ENCODE data around the gene MPRIP.
"Not testable (repeated sequence)": the region's sequence is repeated elsewhere in the genome, so short reads cannot be mapped to it uniquely, and the experiment has no call there.

Gene MPRIP

DNA sequence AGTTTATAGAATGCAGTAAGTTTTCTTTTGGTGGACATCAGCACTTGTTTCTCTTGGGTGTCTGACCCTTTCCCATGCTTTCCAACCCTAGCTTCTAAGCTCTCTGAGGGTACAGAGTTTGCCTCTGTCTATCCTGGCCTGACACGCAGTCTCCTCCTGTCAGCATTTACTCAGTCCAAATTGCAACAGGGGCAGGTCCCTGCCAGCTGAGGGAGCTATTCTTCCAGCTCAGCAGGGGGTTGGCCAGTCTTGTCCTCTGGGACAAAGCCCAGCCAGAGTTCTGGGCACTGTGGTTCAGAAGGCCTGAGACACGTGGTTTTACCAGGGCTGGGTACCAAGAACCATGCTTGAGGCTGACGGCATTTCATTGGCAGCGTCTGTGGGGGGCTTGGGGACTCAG is 32.3 kb upstream of the MPRIP start:
- not testable (repeated sequence) for H3K27me3 Mint-ChIP-seq (ENCODE audit: low read depth, poor library complexity); H3K4me1 Mint-ChIP-seq; H3K4me3 Mint-ChIP-seq; H3K27ac Mint-ChIP-seq; DNase-seq; H3K36me3 Mint-ChIP-seq (ENCODE audit: low read depth); H3K9me3 Mint-ChIP-seq

- H3K9me3 Mint-ChIP-seq; H3K36me3 Mint-ChIP-seq (ENCODE audit: low read depth); H3K27ac Mint-ChIP-seq; DNase-seq; H3K27me3 Mint-ChIP-seq (ENCODE audit: low read depth, poor library complexity); H3K4me3 Mint-ChIP-seq: not testable (repeated sequence)
- H3K4me1 Mint-ChIP-seq, result peaks cover 16% of the 10 kb centered on the region
Measured at GRCh38 chr17:17010545-17011034, 31.7 kb upstream of the MPRIP start.

- DNase-seq, result not testable (repeated sequence)
Measured at GRCh38 chr17:17011043-17011907, 31.0 kb upstream of the MPRIP start.

DNA sequence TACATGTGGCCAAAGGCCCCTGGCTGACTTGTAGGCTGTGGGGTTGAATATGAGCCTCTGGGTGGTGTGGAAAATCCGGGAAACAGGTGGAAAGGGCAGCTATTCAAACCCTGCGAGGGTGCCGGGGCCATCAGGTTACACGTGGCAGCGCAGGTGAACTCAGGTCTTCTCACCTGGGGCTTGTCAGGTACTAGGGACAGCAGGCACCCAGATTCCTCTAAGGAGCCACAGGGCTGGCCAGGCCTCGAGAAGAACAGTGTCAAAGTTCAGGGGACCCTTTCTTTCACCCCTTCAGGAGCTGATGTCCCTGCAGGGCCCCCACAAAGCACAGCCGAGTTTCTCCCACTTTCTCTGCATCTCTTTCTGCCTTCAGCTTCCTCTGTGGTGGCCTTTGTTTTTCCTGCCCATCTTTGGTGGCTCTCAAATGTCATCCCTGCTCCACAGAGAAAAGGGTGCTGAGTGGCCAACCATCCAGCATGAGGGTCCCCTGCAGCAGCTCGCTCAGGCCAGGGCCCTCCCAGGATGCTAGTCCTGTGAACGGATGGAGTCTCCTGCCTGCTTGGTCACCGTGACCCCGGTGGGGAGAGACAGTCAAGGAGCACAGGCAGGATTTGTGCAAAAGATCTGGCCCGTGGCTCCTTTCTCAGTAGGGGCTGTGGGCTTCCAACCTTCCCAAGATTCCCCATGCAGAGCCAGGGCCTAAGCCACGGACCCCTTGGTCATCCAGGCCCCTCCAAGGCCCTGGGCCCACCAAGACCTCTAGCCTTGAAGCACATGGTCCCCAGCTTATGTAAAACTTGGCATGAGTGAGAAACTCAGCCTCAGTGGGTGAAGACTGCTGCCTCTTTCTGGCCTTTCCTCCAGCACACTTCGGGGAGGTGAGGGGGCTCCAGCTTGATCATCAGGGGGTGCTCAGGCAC is 28.2 kb upstream of the MPRIP start:
- not testable (repeated sequence) for DNase-seq; H3K27me3 Mint-ChIP-seq (ENCODE audit: low read depth, poor library complexity); H3K27ac Mint-ChIP-seq; H3K9me3 Mint-ChIP-seq; H3K36me3 Mint-ChIP-seq (ENCODE audit: low read depth); H3K4me3 Mint-ChIP-seq
- H3K4me1 Mint-ChIP-seq, result peaks cover 18% of the 10 kb centered on the region

More at GRCh38 chr17:17011043-17011907, 31.0 kb upstream of the MPRIP start:
- H3K9me3 Mint-ChIP-seq; H3K36me3 Mint-ChIP-seq (ENCODE audit: low read depth); H3K4me3 Mint-ChIP-seq; H3K27me3 Mint-ChIP-seq (ENCODE audit: low read depth, poor library complexity); H3K27ac Mint-ChIP-seq: not testable (repeated sequence)
- H3K4me1 Mint-ChIP-seq, result peaks cover 18% of the 10 kb centered on the region

DNA sequence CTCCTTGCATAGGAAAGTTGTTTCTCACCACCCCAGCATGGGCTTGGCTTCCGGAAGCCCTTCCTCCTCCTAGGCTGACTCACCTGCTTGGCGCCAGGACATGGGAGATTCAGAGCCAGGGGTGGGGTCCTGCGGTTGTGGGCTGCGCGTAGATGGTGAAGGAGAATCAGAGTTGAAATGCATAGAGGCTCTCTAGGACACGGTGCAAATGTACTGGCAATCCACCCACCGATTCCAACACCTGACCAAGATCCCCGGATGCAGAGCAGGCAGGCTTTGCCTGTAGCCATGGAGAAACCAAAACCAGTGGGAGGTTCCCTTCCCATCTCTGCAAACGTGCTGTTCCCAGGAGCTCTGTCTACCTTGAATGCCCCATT is 27.5 kb upstream of the MPRIP start:
- H3K27me3 Mint-ChIP-seq (ENCODE audit: low read depth, poor library complexity); H3K36me3 Mint-ChIP-seq (ENCODE audit: low read depth); H3K4me3 Mint-ChIP-seq; DNase-seq; H3K27ac Mint-ChIP-seq; H3K9me3 Mint-ChIP-seq: not testable (repeated sequence)
- peaks cover 15% of the 10 kb centered on the region for H3K4me1 Mint-ChIP-seq

DNA sequence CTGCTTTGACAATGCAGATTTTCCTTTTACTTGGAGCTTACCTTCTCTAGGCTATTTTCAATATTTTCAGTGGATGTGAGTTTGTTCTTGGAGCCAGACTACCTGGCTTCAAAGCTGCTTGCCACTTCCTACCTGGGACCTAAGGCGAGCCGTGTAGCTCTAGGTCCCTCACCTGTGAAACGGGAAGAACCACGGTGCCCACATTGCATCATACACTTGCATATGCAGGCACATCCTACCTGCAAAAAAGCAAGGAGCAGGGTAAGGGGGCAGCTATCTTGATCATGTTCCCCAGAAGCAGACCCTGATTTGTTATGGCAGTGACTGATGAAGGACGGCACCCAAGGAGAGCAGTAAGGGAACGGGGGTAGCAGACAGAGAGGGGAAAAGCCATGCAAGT is 27.0 kb upstream of the MPRIP start:
- H3K27me3 Mint-ChIP-seq (ENCODE audit: low read depth, poor library complexity), result peaks cover 4% of the 10 kb centered on the region
- no peaks in the 10 kb centered on the region for H3K36me3 Mint-ChIP-seq (ENCODE audit: low read depth)
- TF ChIP-seq CTCF (IDR thresholded peaks at IDR 0.05), result no peak
- H3K9me3 Mint-ChIP-seq, result no peaks in the 10 kb centered on the region
- DNase-seq, result no peak
- no peak overlapping the region for H3K27ac Mint-ChIP-seq
- peaks cover 17% of the 10 kb centered on the region for H3K4me1 Mint-ChIP-seq
- no peak overlapping the region for H3K4me3 Mint-ChIP-seq

DNA sequence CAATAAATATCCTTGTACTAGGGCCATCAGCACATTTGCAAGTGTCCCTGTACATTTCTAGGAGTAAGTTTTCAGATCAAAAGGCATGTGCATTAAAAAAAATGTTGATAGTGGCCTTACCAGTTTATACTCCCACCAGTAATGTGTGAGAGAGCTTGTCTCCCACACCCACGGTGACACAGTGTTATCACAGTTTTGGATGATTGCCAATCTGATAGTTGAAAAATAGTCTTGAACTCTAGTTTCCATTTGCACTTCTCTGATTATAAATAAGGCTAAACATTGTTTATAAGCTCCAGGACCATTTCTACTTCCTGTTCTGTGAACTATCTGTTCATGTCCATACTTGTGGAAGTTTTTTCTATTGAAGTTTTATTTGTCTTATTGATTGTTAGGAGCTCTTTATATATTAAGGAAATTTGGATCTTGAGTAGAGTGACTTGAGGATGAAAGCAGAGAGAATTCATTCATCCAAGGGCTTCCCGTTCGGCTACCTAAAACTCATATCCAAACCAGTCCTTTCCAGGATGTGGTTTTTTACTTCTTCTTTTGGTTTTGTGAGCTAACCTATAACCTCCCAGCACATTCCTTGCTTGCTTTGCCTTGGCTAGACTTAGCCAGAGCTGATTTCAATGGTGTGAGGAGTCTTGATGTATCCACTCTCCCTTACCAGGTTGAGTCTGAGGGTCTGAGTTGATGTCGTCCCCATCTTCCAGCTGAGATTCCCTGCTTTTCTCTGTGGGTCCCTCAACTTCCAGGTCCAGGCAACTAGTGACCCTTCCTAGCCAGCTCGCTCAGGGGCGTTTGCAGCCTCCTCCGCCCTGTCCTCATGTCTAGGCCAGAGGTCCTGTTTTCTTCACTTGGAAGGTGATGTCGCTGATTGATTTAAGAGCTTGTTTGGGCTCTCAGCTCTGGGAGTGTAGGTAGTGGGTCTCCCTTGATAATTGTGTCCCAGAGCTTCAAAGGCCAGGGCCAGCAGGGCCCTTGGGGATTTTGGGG is 25.8 kb upstream of the MPRIP start:
- not testable (repeated sequence) for DNase-seq; H3K4me3 Mint-ChIP-seq; H3K9me3 Mint-ChIP-seq; H3K27ac Mint-ChIP-seq; H3K27me3 Mint-ChIP-seq (ENCODE audit: low read depth, poor library complexity); H3K36me3 Mint-ChIP-seq (ENCODE audit: low read depth)
- peaks cover 18% of the 10 kb centered on the region for H3K4me1 Mint-ChIP-seq

GRCh38 chr17:17017343-17018014 is 24.8 kb upstream of the MPRIP start:
- no peak overlapping the region for H3K4me3 Mint-ChIP-seq
- no peaks in the 10 kb centered on the region for H3K36me3 Mint-ChIP-seq (ENCODE audit: low read depth)
- H3K27me3 Mint-ChIP-seq (ENCODE audit: low read depth, poor library complexity), result peaks cover 4% of the 10 kb centered on the region
- TF ChIP-seq CTCF (IDR thresholded peaks at IDR 0.05), result no peak
- no peak for DNase-seq
- H3K9me3 Mint-ChIP-seq, result no peaks in the 10 kb centered on the region
- H3K27ac Mint-ChIP-seq, result no peak overlapping the region
- peaks cover 22% of the 10 kb centered on the region for H3K4me1 Mint-ChIP-seq
